WERI-Rb-1 (cell line): ENCODE data around the gene CKMT2.

Experiments
- DNase-seq: peaks from one replicate; pipeline ENCODE4 v3.0.0-alpha.2; 2020
- H3K27ac ChIP-seq: fragments of 250-450 bp; sonication (Bioruptor Pico); 2 replicates; pipeline ENCODE4 v1.5.1; 2020; ENCODE audit warnings: mild to moderate bottlenecking, moderate library complexity
- H3K27me3 ChIP-seq: fragments of 250-450 bp; sonication (Bioruptor Pico); 2 replicates; pipeline ENCODE4 v1.5.1; 2021; ENCODE audit warnings: mild to moderate bottlenecking, low read depth, moderate library complexity; ENCODE audit not compliant: insufficient read depth, severe bottlenecking
- H3K36me3 ChIP-seq: fragments of 250-450 bp; sonication (Bioruptor Pico); 2 replicates; pipeline ENCODE4 v1.5.1; 2020; ENCODE audit warnings: mild to moderate bottlenecking, moderate library complexity
- H3K4me3 ChIP-seq: 2 replicates; pipeline ENCODE4 v1.5.1; 2011; ENCODE audit warnings: low read depth, mild to moderate bottlenecking, control low read depth, low read length
- H3K9me3 ChIP-seq: fragments of 250-450 bp; sonication (Bioruptor Pico); 2 replicates; pipeline ENCODE4 v1.5.1; 2021; ENCODE audit warnings: mild to moderate bottlenecking, moderate library complexity; ENCODE audit not compliant: severe bottlenecking
- TF ChIP-seq, protein P1 (sequence below): IDR thresholded peaks from 2 replicates; pipeline ENCODE4 v1.5.1; 2011; ENCODE audit warnings: low read depth, mild to moderate bottlenecking, control low read depth, inconsistent platforms, low read length

CKMT2 gene

DNA sequence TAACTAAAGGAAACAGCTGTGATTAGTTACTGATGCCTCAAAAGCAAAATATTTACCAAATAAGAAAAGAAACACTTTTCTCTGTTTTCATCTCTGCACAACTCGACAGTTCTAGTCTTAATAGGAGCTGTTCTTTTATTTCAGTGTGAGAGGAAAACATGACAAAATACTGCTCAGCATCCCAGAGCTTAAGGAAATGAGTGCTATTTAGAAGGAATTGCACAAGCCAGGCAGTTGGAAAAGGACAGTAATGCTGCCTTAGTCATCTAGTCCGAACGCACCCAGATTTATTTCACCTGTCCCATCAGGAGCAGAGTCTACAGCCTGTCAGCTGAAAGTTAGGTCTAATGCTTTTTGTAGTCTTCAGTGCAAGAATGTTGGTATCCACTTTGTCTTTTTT, 80.6 kb downstream of the CKMT2 start:
- no peak for DNase-seq
- no peaks in the 10 kb centered on the region for H3K27me3 ChIP-seq
- H3K36me3 ChIP-seq, result peaks cover 4% of the 10 kb centered on the region; the same call in 1 of the 2 replicates
- no peak overlapping the region for H3K27ac ChIP-seq
- H3K9me3 ChIP-seq, result no peaks in the 10 kb centered on the region
- TF ChIP-seq, protein P1, sequence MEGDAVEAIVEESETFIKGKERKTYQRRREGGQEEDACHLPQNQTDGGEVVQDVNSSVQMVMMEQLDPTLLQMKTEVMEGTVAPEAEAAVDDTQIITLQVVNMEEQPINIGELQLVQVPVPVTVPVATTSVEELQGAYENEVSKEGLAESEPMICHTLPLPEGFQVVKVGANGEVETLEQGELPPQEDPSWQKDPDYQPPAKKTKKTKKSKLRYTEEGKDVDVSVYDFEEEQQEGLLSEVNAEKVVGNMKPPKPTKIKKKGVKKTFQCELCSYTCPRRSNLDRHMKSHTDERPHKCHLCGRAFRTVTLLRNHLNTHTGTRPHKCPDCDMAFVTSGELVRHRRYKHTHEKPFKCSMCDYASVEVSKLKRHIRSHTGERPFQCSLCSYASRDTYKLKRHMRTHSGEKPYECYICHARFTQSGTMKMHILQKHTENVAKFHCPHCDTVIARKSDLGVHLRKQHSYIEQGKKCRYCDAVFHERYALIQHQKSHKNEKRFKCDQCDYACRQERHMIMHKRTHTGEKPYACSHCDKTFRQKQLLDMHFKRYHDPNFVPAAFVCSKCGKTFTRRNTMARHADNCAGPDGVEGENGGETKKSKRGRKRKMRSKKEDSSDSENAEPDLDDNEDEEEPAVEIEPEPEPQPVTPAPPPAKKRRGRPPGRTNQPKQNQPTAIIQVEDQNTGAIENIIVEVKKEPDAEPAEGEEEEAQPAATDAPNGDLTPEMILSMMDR, result no peak
- H3K4me3 ChIP-seq, result no peak overlapping the region

DNA sequence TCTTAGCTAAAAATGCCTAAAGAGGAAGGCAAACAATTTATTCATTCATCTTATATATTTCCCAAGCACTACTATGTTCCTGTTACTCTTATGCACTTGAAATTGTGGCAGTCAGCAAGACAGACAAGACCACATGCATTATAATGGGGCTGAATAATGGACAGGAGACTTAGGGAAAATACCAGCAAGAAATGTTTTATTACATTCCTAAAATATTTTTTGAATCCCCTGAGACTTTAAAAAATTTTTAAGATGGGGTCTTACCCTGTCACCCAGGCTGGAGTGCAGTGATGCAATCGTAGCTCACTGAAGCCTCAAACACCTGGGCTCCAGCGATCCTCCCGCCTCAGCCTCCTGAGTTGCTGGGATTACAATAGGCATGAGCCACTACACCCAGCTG, 81.5 kb downstream of the CKMT2 start:
- DNase-seq, result no peak
- Histone ChIP-seq H3K27ac (no peak overlapping the region), H3K4me3 (no peak overlapping the region), H3K9me3 (no peaks in the 10 kb centered on the region), H3K27me3 (no peaks in the 10 kb centered on the region), H3K36me3 (peaks cover 4% of the 10 kb centered on the region; the same call in 1 of the 2 replicates)
- TF ChIP-seq, protein P1, result no peak

DNA sequence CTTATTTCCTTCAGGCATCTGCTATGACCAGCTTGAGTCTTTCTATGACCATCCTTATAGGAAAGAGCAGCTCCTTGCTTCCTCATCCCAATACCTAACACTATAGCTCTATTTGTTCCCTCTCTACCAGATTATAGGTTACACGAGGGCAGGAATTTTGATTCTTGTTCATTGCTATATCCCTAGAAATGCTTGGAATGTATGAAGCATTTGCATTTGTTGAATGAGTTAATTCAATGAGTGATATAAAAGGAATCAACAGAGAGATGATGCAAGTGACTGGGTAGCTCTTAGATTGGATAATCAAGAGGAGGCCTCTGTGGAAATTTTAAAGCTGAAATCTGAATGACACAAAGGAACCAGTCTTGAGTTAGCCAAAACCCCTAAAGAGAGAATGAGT, 82.2 kb downstream of the CKMT2 start:
- no peak for DNase-seq
- H3K27ac ChIP-seq, result no peak overlapping the region

DNA sequence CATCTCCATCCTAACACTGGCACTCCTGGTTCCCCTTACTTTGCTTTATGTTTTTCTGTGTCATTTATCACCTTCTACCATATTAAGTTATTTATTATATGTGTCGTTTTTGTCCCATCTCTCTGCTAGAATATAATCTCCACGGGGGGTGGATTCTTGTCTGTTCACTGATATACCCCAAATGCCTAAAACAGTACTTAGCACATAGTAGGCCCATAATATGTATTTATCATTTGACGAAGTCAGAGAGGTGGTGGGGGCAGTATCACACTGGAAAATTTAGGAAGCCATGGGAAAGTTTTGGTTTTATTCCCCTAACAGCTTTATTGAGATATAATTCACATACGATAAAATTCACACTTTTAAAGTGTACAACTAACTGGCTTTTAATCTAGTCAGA, 82.7 kb downstream of the CKMT2 start:
- Histone ChIP-seq H3K27ac (no peak overlapping the region), H3K27me3 (no peaks in the 10 kb centered on the region), H3K4me3 (no peak overlapping the region), H3K9me3 (no peaks in the 10 kb centered on the region), H3K36me3 (peaks cover 4% of the 10 kb centered on the region; the same call in 1 of the 2 replicates)
- DNase-seq, result no peak
- TF ChIP-seq, protein P1, result no peak

More for the DNA sequence above, 82.2 kb downstream of the CKMT2 start:
- Histone ChIP-seq H3K27me3 (no peaks in the 10 kb centered on the region), H3K4me3 (no peak overlapping the region), H3K36me3 (peaks cover 4% of the 10 kb centered on the region; the same call in 1 of the 2 replicates), H3K9me3 (no peaks in the 10 kb centered on the region)
- TF ChIP-seq, protein P1, result no peak
